ENCODE results near the gene ERCC6L. TPM values are rescaled to one million over a fixed set of nuclear protein-coding genes. Genes with fewer than 3 reads are reported as not detected.
A peak's percentile ranks its signal among the peaks of the same experiment; 100 is the strongest.

Gene ERCC6L
- total and polyA plus RNA-seq, 2 of the 13 experiments (the other 11 are each of a cell fraction or from before 2014, with no cell fraction given), result 0.86 to 9.5 TPM

GRCh38 chrX:72282302-72282701 is 43.5 kb upstream of the ERCC6L start:
- no peak for ATAC-seq
- 87% methylated on average over 1 of the region's 1 CpG for WGBS (ENCODE audit: low lambda C conversion rate)
- CTCF ChIA-PET (ENCODE audit: low intra/inter-chr PET ratio, low total read pairs), result no interaction called here
- in situ Hi-C loops (cut with HindIII; ENCODE audit: extremely low pct_ligation_motif_present, low pct_unique_long_range_greater_than_20kb) (loop anchor here (25.0 kb wide), 1 partner anchor 430 kb away; the partner anchor contains the start of gene PHKA1), intact Hi-C loops (cut with micrococcal nuclease; ENCODE audit: unreplicated experiment) (no loop called here)
- BruUV-seq (replicated peaks), result no TSS peak
- H4K20me1 ChIP-seq (ENCODE audit: insufficient read depth, low read length), result no peaks in the 10 kb centered on the region
- no peak overlapping the region for H3K27ac ChIP-seq (ENCODE audit: extremely low read length, insufficient read depth, low read length)
- H3K36me3 ChIP-seq (replicated peaks in 1 of 2; ENCODE audit: control insufficient read depth in 1 of 2, insufficient read depth in 2 of 2, low read length in 2 of 2), result no peaks in the 10 kb centered on the region
- no peak overlapping the region for H3K4me3 ChIP-seq (replicated peaks in 1 of 3; ENCODE audit: insufficient read depth in 1 of 3, low read depth in 2 of 3, low read length in 3 of 3)
- no peak overlapping the region for H2AFZ ChIP-seq (ENCODE audit: low read length)
- TF ChIP-seq TERF1 (CRISPR knock-in tag; IDR thresholded peaks at IDR 0.05) (no peak), WIZ (CRISPR knock-in tag; IDR thresholded peaks at IDR 0.05) (no peak), ZSCAN31 (CRISPR knock-in tag; IDR thresholded peaks at IDR 0.05; ENCODE audit: low read depth) (no peak), U2AF2 (IDR thresholded peaks at IDR 0.05; ENCODE audit: low read depth, low read length) (no peak), MAFF (IDR thresholded peaks at IDR 0.05; ENCODE audit: low read depth, low read length) (peak; percentile 51), MAFK (conservative IDR thresholded peaks at IDR 0.05 in 1 of 2, IDR thresholded peaks at IDR 0.05 in 1 of 2; ENCODE audit: low read length in 2 of 2) (peak; percentile 5 to 68; a peak in 2 of 4 replicates), SCMH1 (CRISPR knock-in tag; IDR thresholded peaks at IDR 0.05; ENCODE audit: borderline replicate concordance) (no peak), PPARG (CRISPR knock-in tag; conservative IDR thresholded peaks at IDR 0.05) (no peak), SRSF9 (IDR thresholded peaks at IDR 0.05; ENCODE audit: borderline replicate concordance, insufficient read depth, low read depth, low read length, poor library complexity, severe bottlenecking) (no peak)
- no peak overlapping the region for H3K4me2 ChIP-seq (ENCODE audit: low read depth, low read length)
- no peaks in the 10 kb centered on the region for H3K9me3 ChIP-seq (ENCODE audit: low read length)
- FAIRE-seq, result no peak
- peaks cover 0 to 1% of the 10 kb centered on the region in 2 experiments; a peak in 1 of 5 replicates for H3K27me3 ChIP-seq (ENCODE audit: control insufficient read depth in 1 of 2, insufficient read depth in 2 of 2, low read length in 2 of 2)
- no peaks in the 10 kb centered on the region for H3K79me2 ChIP-seq (ENCODE audit: insufficient read depth, low read length)
- no peak overlapping the region for H3K9ac ChIP-seq (ENCODE audit: insufficient read depth, low read depth, low read length)
- H3K4me1 ChIP-seq (ENCODE audit: insufficient read depth, low read length), result peaks cover 6% of the 10 kb centered on the region; the same call in 1 of the 2 replicates
- no peak for DNase-seq (ENCODE audit: low spot score)
- POLR2A ChIA-PET, result no interaction called here

All from HepG2 (cell line).